WTC11 (cell line): ENCODE results near the gene TOX2.

Experiments
- IRF2 ChIP-seq: sonication (generic); formaldehyde crosslinking; IDR thresholded peaks from 2 replicates; pipeline ENCODE4 v1.8.0; 2022; ENCODE audit warnings: low read depth, missing genetic modification reagents, borderline replicate concordance
- JAZF1 ChIP-seq: fragments of 250-450 bp; sonication (Bioruptor Pico); IDR thresholded peaks from 2 replicates; pipeline ENCODE4 v1.9.0; 2021; ENCODE audit warnings: moderate library complexity, mild to moderate bottlenecking, inconsistent platforms
- PRRX2 ChIP-seq: fragments of 250-450 bp; sonication (Bioruptor Pico); IDR thresholded peaks from 2 replicates; pipeline ENCODE4 v1.8.0; 2021; ENCODE audit warnings: mild to moderate bottlenecking
- SP1 ChIP-seq: sonication (generic); formaldehyde crosslinking; conservative IDR thresholded peaks from 2 replicates; pipeline ENCODE4 v1.8.1; 2022; ENCODE audit warnings: missing genetic modification reagents
- TEAD1 ChIP-seq: sonication (generic); formaldehyde crosslinking; IDR thresholded peaks from 2 replicates; pipeline ENCODE4 v1.8.0; 2022; ENCODE audit warnings: mild to moderate bottlenecking, missing genetic modification reagents
- TEAD4 ChIP-seq: sonication (generic); formaldehyde crosslinking; IDR thresholded peaks from 2 replicates; pipeline ENCODE4 v1.8.0; 2022; ENCODE audit warnings: mild to moderate bottlenecking, missing genetic modification reagents
- ZNF423 ChIP-seq: fragments of 250-450 bp; sonication (Bioruptor Pico); IDR thresholded peaks from 2 replicates; pipeline ENCODE4 v2.1.2; 2022; ENCODE audit warnings: mild to moderate bottlenecking, moderate library complexity
- TF ChIP-seq, protein P1 (sequence below): fragments of 200-600 bp; IDR thresholded peaks from 2 replicates; pipeline ENCODE4 v1.8.0; 2022; ENCODE audit warnings: antibody characterized with exemption

DNA sequence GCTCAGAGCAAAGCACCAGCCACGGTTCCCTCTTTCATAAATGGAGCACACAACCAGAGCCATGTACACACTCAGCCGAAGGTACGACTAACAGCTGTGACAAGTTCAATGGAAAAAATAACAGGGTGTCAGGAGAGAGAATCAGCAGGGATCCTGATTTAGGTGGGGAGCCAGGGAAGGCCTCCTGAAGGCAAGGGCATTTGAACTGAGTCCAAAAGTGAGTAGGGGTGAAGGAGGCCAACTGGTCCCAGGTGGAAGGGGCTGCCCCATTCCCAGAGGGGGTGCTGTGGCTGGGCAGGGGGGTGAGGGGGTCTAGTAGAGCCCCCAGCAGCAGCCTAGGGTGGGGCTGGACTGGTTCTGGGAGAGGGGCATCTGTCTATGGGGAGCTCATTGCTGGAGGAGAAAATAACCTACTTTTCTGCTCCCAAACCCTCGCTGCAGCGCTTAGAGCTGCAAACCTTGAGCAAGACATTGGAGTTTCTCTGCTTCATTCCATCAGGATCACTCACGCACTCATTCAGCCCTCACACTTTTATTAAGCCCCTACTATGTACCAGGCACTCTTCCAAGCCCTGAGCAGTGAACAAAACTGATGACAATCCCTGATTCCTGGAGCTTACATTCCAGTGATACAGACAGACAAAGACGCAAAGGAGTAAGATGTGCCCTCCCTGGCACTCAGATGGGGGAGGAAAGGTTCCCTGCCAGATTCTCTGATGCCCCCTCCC lies 113.5 kb downstream of the TOX2 start:
- TF ChIP-seq JAZF1 = no peak
- TF ChIP-seq, protein P1, sequence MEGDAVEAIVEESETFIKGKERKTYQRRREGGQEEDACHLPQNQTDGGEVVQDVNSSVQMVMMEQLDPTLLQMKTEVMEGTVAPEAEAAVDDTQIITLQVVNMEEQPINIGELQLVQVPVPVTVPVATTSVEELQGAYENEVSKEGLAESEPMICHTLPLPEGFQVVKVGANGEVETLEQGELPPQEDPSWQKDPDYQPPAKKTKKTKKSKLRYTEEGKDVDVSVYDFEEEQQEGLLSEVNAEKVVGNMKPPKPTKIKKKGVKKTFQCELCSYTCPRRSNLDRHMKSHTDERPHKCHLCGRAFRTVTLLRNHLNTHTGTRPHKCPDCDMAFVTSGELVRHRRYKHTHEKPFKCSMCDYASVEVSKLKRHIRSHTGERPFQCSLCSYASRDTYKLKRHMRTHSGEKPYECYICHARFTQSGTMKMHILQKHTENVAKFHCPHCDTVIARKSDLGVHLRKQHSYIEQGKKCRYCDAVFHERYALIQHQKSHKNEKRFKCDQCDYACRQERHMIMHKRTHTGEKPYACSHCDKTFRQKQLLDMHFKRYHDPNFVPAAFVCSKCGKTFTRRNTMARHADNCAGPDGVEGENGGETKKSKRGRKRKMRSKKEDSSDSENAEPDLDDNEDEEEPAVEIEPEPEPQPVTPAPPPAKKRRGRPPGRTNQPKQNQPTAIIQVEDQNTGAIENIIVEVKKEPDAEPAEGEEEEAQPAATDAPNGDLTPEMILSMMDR = no peak
- TF ChIP-seq IRF2 (CRISPR knock-in tag) = no peak
- no peak for TF ChIP-seq TEAD4 (CRISPR knock-in tag)
- TF ChIP-seq PRRX2 (CRISPR knock-in tag) = no peak
- TF ChIP-seq TEAD1 (CRISPR knock-in tag) = no peak
- no peak for TF ChIP-seq SP1 (CRISPR knock-in tag)
- TF ChIP-seq ZNF423 (CRISPR knock-in tag) = no peak
